GM23248 (cell line): ENCODE measurements around the gene IRF6. TPM values are rescaled to one million over a fixed set of nuclear protein-coding genes. Genes with fewer than 3 reads are reported as not detected.

Experiments used
- DNase-seq: peaks from one replicate; pipeline ENCODE4 v3.0.0-alpha.2; 2015
- H2AFZ ChIP-seq: fragments of 200-600 bp; sonication (generic); 2 replicates; pipeline ENCODE4 v1.6.1; 2016; ENCODE audit warnings: antibody characterized with exemption
- H3F3A ChIP-seq: fragments of 200-600 bp; sonication (generic); 2 replicates; pipeline ENCODE4 v1.6.1; 2016; ENCODE audit warnings: mild to moderate bottlenecking, antibody characterized with exemption, mixed run types; ENCODE audit not compliant: insufficient read depth
- H3K27ac ChIP-seq: fragments of 200-600 bp; sonication (generic); 2 replicates; pipeline ENCODE4 v1.5.1; 2016; ENCODE audit warnings: mild to moderate bottlenecking
- H3K27me3 ChIP-seq: fragments of 200-600 bp; sonication (generic); replicated peaks from 2 replicates; pipeline ENCODE4 v1.6.1; 2016; ENCODE audit warnings: mild to moderate bottlenecking; ENCODE audit not compliant: insufficient read depth
- H3K36me3 ChIP-seq: fragments of 200-600 bp; sonication (generic); 2 replicates; pipeline ENCODE4 v1.6.1; 2016; ENCODE audit warnings: low read depth, mild to moderate bottlenecking
- H3K4me1 ChIP-seq: fragments of 200-600 bp; sonication (generic); 2 replicates; pipeline ENCODE4 v1.6.1; 2016; ENCODE audit warnings: mild to moderate bottlenecking; ENCODE audit not compliant: insufficient read depth
- H3K4me2 ChIP-seq: fragments of 200-600 bp; sonication (generic); one replicate; pipeline ENCODE4 v1.6.1; 2016; ENCODE audit warnings: mild to moderate bottlenecking; ENCODE audit not compliant: unreplicated experiment
- H3K4me3 ChIP-seq: fragments of 200-600 bp; sonication (generic); 2 replicates; pipeline ENCODE4 v1.5.1; 2016; ENCODE audit warnings: mild to moderate bottlenecking
- H3K79me2 ChIP-seq: fragments of 200-600 bp; sonication (generic); 2 replicates; pipeline ENCODE4 v1.6.1; 2016; ENCODE audit warnings: mild to moderate bottlenecking; ENCODE audit not compliant: insufficient read depth
- H3K9ac ChIP-seq: fragments of 200-600 bp; sonication (generic); 2 replicates; pipeline ENCODE4 v1.6.1; 2016; ENCODE audit warnings: mild to moderate bottlenecking
- H3K9me2 ChIP-seq: fragments of 200-600 bp; sonication (generic); 2 replicates; pipeline ENCODE4 v1.6.1; 2016; ENCODE audit warnings: mixed run types, mild to moderate bottlenecking, moderate library complexity; ENCODE audit not compliant: insufficient read depth
- H3K9me3 ChIP-seq: fragments of 200-600 bp; sonication (generic); one replicate; pipeline ENCODE4 v1.6.1; 2017; ENCODE audit warnings: low read depth
- H4K20me1 ChIP-seq: fragments of 200-600 bp; sonication (generic); 2 replicates; pipeline ENCODE4 v1.6.0; 2016; ENCODE audit not compliant: insufficient read depth
- EZH2 ChIP-seq: fragments of 200-600 bp; sonication (generic); IDR thresholded peaks from 2 replicates; pipeline ENCODE4 v1.6.1; 2018; ENCODE audit warnings: antibody characterized with exemption, mild to moderate bottlenecking; ENCODE audit not compliant: insufficient read depth, poor library complexity, severe bottlenecking
- EZH2phosphoT487 ChIP-seq: fragments of 200-600 bp; sonication (generic); IDR thresholded peaks from 2 replicates; pipeline ENCODE4 v1.6.1; 2018; ENCODE audit warnings: antibody characterized with exemption, moderate library complexity, mild to moderate bottlenecking, low read depth; ENCODE audit not compliant: insufficient read depth
- WGBS, 2 experiments: methylation state at CpG; one replicate each; pipeline ENCODE4 v1.1.6; 2015 to 2017; ENCODE audit warnings: low lambda C conversion rate in 2 of 2, low coverage in 1 of 2; ENCODE audit errors: missing lambda C conversion rate in 2 of 2; 5-methylcytosine and 5-hydroxymethylcytosine counted together
- in situ Hi-C: fragments of 300-500 bp; cut with MboI; formaldehyde crosslinking; loops from 2 replicates; pipeline ENCODE4 v1.15.0; 2020
- polyA plus RNA-seq: library from polyadenylated mRNA; unstranded; fragments of >200 nt; fragmentation: Nextera tagmentation; extraction: Ambion mirVana; gene quantifications from 2 replicates; pipeline ENCODE4 v1.2.1, GENCODE V29; 2016
- total RNA-seq: library from RNA; depleted of rRNA; stranded (reverse); fragments of >200 nt; shearing (Covaris generic); gene quantifications from 2 replicates; pipeline ENCODE4 v1.2.3, GENCODE V29; 2014

The IRF6 gene
- total and polyA plus RNA-seq, 2 experiments from 2014 or later: 0.84 to 1.3 TPM

- TF ChIP-seq EZH2phosphoT487: no peak
- TF ChIP-seq EZH2: no peak
- H3K27me3 ChIP-seq: no peaks in the 10 kb centered on the region
- H3K79me2 ChIP-seq: peaks cover 22% of the 10 kb centered on the region
- H3K9me2 ChIP-seq: no peaks in the 10 kb centered on the region
- H3K36me3 ChIP-seq: peaks cover 37% of the 10 kb centered on the region
- no peak overlapping the region for H3K27ac ChIP-seq
- no peak overlapping the region for H3K4me3 ChIP-seq
- no peak for DNase-seq
- H3F3A ChIP-seq: peaks cover 10% of the 10 kb centered on the region
- H3K9ac ChIP-seq: no peak overlapping the region
- H3K4me2 ChIP-seq: no peak overlapping the region
- H2AFZ ChIP-seq: no peak overlapping the region
- in situ Hi-C loops: loop anchor here (25.0 kb wide), 1 partner anchor 434 kb away; no protein-coding TSS in a partner anchor
- no peaks in the 10 kb centered on the region for H3K9me3 ChIP-seq
- 89 to 98% methylated on average over 2 of the region's 2 CpGs for WGBS, 2 experiments
- peaks cover 9% of the 10 kb centered on the region for H3K4me1 ChIP-seq
- no peaks in the 10 kb centered on the region for H4K20me1 ChIP-seq
Measured at GRCh38 chr1:209853676-209854075, 47.7 kb upstream of the IRF6 start.

GRCh38 chr1:209850342-209850979 lies 44.5 kb upstream of the IRF6 start:
- peaks cover 47% of the 10 kb centered on the region for H3K36me3 ChIP-seq
- no peaks in the 10 kb centered on the region for H3K9me2 ChIP-seq
- H2AFZ ChIP-seq: no peak overlapping the region
- in situ Hi-C loops: loop anchor here (25.0 kb wide), 1 partner anchor 437 kb away; no protein-coding TSS in a partner anchor
- no peak for TF ChIP-seq EZH2phosphoT487
- TF ChIP-seq EZH2: no peak
- no peaks in the 10 kb centered on the region for H3K27me3 ChIP-seq
- peak; percentile 69 for DNase-seq
- peaks cover 12% of the 10 kb centered on the region for H3F3A ChIP-seq
- H3K4me2 ChIP-seq: no peak overlapping the region
- H3K79me2 ChIP-seq: peaks cover 54% of the 10 kb centered on the region
- 56 to 70% methylated on average over 6 of the region's 6 CpGs for WGBS, 2 experiments
- no peak overlapping the region for H3K4me3 ChIP-seq
- peaks cover 16% of the 10 kb centered on the region for H3K4me1 ChIP-seq
- H3K27ac ChIP-seq: peak overlapping the region; percentile 47
- H3K9me3 ChIP-seq: no peaks in the 10 kb centered on the region
- 0 out of 2 replicates have a peak overlapping the region, but pooled peaks have one; percentile 23 for H3K9ac ChIP-seq
- no peaks in the 10 kb centered on the region for H4K20me1 ChIP-seq

GRCh38 chr1:209849388-209849787 lies 43.4 kb upstream of the IRF6 start:
- Histone ChIP-seq H3K4me2 (no peak overlapping the region), H3K27me3 (no peaks in the 10 kb centered on the region), H2AFZ (no peak overlapping the region), H3K36me3 (peaks cover 47% of the 10 kb centered on the region), H3K4me1 (peaks cover 26% of the 10 kb centered on the region), H3K27ac (no peak overlapping the region), H3K4me3 (no peak overlapping the region), H4K20me1 (no peaks in the 10 kb centered on the region), H3K9me2 (no peaks in the 10 kb centered on the region), H3F3A (peaks cover 20% of the 10 kb centered on the region), H3K9ac (no peak overlapping the region), H3K79me2 (peaks cover 65% of the 10 kb centered on the region), H3K9me3 (no peaks in the 10 kb centered on the region)
- no peak for DNase-seq
- WGBS, 2 experiments: 88 to 89% methylated on average over 5 of the region's 5 CpGs
- in situ Hi-C loops: no loop called here
- TF ChIP-seq EZH2 (no peak), EZH2phosphoT487 (no peak)

- peak overlapping the region; percentile 2; the same call in 1 of the 2 replicates for H3K9ac ChIP-seq
Measured at GRCh38 chr1:209845408-209845725, 39.4 kb upstream of the IRF6 start.

More at GRCh38 chr1:209845408-209845725, 39.4 kb upstream of the IRF6 start:
- TF ChIP-seq EZH2: no peak
- no peak for TF ChIP-seq EZH2phosphoT487
- Histone ChIP-seq H4K20me1 (no peaks in the 10 kb centered on the region), H3K36me3 (peaks cover 49% of the 10 kb centered on the region), H3F3A (peaks cover 28% of the 10 kb centered on the region), H2AFZ (no peak overlapping the region), H3K4me2 (no peak overlapping the region), H3K9me2 (no peaks in the 10 kb centered on the region), H3K27ac (peak overlapping the region; percentile 63), H3K4me1 (peaks cover 34% of the 10 kb centered on the region), H3K9me3 (no peaks in the 10 kb centered on the region), H3K79me2 (peaks cover 93% of the 10 kb centered on the region), H3K27me3 (no peaks in the 10 kb centered on the region), H3K4me3 (no peak overlapping the region)
- no peak for DNase-seq
- in situ Hi-C loops: no loop called here
- WGBS, 2 experiments: 92 to 96% methylated on average over 1 of the region's 1 CpG
